ENCODE results near the gene OR51S1.
"Not testable (repeated sequence)": the region's sequence is repeated elsewhere in the genome, so short reads cannot be mapped to it uniquely, and the experiment has no call there.

Gene OR51S1, protein sequence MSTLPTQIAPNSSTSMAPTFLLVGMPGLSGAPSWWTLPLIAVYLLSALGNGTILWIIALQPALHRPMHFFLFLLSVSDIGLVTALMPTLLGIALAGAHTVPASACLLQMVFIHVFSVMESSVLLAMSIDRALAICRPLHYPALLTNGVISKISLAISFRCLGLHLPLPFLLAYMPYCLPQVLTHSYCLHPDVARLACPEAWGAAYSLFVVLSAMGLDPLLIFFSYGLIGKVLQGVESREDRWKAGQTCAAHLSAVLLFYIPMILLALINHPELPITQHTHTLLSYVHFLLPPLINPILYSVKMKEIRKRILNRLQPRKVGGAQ

DNA sequence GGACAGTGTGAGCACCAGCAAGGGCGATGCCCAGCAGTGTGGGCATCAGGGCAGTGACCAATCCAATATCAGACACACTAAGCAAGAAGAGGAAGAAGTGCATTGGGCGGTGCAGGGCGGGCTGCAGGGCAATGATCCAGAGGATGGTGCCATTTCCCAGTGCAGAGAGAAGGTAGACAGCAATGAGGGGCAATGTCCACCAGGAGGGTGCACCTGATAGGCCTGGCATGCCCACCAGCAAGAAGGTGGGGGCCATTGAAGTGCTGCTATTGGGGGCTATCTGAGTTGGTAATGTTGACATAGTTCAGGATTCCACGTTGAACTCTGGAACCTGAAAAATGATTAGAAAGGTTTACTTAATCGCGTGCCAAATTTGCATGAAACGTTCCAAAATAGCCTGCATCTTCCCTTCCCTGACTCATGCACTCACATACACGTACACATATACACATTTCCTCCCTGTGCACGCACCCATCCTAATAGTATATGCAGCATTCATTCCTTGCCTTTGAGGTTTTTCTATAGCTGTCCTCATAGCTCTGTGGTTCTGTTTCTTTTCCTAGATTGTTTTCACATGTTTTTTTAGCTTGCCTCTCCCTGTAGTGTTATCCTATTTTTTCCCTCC lies at the start of gene OR51S1:
Gene OR51S1 (minus strand): TSS at position 301 of the 625 bp plus-strand sequence. CDS start 0 bp downstream, at position 301.
- no peak for DNase-seq

DNA sequence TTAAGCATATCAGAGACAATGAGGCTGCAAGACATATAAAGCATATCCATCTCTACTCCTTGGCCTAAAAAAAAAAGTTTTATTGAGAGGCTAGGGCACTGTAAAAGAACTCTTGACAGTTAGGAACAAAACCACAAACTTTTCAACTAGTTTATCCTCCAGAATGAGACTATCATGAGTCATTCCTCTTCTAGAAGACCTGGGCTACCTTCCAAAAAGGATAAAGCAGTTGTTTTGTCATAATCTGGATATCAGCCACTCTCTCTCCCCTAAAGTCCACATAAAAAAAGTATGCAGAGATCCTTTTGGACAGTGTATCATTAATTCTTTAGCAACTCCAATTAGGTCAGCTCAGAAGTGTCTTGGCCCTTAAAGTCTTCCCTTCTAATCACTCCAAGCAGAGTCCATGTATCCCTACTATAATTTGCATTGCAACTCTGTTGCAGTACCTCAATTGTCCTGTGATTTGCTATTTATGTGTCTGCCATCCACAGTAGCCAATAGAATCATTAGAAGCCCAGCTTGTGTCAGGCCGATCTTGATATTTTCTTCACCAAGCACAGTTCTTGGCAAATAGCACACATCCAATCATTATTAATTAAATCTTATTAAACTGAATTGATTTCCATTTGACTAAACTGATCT lies 43.1 kb upstream of the OR51S1 start:
- DNase-seq: no peak

DNA sequence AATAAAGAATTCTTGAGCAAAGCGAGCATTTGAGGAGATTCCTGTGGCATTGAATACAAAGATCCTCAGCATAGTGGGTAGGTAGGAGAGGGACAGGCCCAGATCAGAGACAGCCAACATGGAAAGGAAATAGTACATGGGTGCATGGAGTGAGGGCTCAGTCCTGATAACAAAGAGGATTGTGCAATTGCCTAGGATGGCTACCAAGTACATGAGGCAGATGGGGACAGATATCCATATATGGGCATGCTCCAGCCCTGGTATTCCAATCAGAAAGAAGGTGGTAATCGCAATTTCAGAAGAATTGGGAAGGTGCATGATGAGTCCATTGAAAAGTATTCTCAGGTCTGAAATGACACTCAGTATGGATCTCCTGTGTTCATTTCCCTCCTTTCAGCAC lies 41.3 kb upstream of the OR51S1 start:
- no peak for DNase-seq

DNA sequence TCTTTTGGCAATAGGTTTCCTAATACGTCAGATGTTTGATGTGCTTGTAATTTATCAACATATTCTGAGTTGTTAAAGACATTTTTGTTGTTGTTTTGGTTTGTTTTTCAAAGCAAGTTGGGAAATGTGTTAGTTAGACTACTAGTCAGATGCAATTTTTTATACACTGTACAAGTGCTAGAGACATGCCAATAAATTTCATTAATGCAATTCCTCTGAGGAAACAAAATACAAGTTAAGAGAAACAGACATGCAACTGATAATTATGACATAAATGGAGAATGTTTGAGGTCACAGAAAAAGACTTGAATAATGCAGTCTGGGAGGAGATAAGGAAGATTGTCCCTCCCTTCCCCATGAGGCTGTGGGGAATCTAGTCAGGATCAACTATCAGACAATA lies 38.6 kb upstream of the OR51S1 start:
- no peak for DNase-seq

DNA sequence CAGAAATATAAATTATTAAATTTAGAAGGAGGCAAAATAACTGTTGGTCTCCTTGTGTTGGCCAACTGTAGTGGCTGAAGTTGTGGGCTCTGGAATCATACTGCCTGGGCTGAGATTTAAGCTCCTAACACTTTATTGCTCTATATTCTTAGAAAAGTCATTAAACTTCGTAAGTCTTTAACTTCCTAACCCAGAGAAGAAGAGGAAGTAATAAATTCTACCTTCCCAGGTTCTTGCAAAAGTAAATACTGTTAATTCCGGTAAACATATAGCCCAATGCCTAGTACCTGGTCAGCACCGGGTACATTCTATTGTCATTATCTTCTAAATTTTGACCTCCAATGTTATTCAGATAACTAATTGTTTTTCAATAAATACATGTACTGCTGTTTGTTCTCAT lies 37.2 kb upstream of the OR51S1 start:
- no peak for DNase-seq

DNA sequence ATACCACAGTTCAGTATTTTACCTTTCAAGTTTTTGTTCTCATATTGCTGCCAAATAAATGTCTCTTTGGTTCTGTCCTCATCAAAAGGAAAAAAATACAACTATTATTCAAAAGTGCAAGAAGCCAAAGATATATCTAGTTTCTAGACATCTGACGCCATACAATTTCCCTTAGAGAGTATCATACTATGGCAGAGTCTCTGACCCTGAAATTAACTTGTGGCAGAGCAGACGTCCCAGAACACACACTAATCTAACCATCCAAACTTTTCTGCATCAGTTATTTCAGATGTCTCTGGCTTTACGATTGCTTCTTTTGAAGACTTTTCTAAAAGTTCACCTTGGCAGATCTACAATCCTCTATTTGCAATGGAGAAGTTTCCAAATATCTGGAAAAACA lies 35.4 kb upstream of the OR51S1 start:
- DNase-seq: no peak

DNA sequence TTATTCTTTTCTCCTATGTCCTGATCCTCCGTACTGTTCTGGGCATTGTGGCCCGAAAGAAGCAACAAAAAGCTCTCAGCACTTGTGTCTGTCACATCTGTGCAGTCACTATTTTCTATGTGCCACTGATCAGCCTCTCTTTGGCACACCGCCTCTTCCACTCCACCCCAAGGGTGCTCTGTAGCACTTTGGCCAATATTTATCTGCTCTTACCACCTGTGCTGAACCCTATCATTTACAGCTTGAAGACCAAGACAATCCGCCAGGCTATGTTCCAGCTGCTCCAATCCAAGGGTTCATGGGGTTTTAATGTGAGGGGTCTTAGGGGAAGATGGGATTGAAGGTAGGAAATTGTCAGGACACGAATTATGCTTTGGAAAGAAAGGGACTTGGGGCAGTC lies 33.5 kb upstream of the OR51S1 start:
- no peak for DNase-seq

DNA sequence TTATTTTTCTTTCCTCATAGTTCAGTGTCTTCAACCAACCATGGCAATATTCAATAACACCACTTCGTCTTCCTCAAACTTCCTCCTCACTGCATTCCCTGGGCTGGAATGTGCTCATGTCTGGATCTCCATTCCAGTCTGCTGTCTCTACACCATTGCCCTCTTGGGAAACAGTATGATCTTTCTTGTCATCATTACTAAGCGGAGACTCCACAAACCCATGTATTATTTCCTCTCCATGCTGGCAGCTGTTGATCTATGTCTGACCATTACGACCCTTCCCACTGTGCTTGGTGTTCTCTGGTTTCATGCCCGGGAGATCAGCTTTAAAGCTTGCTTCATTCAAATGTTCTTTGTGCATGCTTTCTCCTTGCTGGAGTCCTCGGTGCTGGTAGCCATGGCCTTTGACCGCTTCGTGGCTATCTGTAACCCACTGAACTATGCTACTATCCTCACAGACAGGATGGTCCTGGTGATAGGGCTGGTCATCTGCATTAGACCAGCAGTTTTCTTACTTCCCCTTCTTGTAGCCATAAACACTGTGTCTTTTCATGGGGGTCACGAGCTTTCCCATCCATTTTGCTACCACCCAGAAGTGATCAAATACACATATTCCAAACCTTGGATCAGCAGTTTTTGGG lies 33.0 kb upstream of the OR51S1 start, which contains the start of gene OR51T1:
Gene OR51T1 (plus strand): TSS at position 41 of the 641 bp plus-strand sequence. CDS start 0 bp downstream, at position 41.
- no peak for DNase-seq

DNA sequence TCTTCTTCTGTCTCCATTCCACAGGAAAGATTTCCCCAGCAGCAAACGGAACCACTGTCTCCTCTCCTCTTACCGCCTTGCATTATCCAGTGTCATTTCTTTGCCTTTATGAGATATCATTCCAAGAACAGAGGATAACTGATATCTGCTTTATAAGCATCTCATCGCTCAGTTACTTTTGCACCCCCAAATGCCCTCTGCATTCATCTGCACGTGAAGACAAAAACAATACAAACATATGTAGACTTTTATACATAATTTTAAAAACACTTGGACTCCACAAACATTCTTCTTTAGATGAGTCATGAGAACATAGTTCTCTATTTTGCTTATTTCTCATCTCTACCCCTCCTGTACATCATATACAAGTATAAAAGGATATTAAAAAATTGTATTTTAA lies 32.2 kb upstream of the OR51S1 start:
- DNase-seq: no peak

DNA sequence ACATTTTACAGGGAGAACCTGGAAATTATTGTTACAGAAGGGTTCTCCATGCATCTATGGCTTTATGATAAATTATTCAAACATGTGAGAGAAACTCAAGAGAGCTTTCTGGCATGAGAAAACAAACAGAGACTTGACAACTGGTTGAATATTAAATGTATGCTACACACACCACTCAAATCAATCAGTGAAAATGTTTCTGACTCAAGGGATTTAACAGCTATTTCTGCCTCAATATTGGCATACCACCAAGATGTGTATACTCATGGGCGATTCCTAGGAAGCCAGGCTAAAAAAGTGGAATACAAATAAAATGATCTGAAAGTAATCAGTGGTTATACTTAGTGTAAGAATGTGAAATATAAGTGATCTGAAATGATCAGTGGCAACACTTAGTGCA lies 16.8 kb upstream of the OR51S1 start:
- no peak for DNase-seq

DNA sequence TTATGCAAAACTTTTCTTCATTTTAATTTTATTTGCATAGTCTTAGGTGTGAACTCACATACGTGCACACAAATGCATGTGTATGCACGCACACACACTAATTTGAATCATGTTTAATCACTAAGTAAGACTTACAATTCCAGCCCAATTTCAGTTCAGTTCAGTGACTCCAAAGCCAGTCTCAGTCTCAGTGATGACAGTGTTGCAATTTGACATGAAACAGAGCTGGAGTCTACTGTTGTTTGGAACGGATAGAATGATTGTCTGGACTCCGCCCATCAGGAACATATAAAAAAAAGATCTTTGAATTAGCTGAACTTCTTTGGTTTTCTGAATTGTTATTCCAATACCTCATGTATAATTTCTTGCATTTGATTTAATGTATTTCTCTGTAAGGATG lies 14.9 kb upstream of the OR51S1 start:
- DNase-seq: no peak

DNA sequence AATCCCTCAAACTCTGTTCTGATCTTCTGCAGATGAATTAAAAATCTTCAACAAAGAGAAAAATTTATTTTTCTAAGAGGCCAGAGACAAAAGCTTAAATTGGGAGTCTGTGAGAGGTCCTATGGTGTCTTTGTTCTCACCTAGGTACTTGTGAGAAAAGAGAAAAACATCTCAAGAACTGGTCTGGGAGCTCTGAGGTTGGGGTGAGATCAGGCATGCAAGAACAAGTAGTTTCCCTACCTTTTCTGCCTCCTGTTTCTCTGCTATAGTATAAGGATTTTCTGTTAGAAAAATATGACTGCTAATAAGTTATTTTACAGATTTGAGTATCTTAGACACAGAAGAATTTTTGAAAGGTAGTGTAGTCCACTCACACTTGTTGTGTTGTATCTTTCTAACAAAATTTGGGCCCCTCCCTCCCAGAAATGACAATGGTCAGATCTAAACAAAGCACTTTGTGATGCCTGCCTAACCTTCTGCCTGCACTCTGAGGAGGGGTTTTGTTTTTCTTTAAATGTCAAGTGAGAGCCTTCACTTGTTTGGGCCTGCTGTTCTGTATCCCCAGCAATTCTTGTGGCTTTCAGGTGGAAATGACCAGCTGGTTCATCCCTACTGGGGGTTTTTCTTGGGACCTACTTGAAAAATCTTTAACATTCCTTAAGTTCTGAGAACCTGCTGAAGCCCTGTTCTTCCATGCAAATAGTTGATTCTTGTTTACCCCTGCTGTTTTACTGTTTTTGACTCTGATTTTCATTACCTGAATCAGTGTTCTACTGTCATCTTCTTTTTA lies 13.6 kb upstream of the OR51S1 start:
- no peak for DNase-seq

DNA sequence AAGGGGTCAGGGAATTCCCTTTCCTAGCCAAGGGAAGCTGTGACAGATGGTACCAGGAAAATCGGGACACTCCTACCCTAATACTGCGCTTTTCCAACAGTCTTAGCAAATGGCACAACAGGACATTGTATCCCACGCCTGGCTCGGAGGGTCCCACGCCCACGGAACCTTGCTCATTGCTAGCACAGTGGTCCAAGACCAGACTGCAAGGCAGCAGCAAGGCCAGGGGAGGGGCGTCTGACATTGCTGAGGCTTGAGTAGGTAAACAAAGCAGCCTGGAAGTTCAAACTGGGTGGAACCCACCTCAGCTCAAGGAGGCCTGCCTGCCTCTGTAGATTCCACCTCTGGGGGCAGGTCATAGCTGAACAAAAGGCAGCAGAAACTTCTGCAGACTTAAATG lies 5.3 kb upstream of the OR51S1 start:
- not testable (repeated sequence) for DNase-seq

DNA sequence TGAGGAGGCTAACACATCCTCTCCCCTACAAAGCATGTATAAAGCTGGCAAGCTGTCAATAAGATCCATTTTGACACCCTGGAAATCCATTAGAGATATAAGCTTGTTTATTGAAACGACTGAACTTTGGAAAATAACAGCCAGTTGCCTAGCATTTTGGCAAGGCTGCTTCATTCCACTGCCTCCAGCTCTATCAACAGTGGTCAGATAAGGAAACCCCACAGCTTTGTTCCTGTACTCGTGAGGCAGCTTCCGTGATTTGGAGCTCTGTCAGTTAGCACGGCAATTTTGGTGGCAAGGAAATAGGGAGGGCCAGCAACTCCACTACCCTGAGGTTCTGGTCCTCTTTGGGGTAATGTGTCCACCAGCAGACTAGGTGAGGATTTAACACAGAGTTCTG lies 2.0 kb upstream of the OR51S1 start:
- no peak for DNase-seq

DNA sequence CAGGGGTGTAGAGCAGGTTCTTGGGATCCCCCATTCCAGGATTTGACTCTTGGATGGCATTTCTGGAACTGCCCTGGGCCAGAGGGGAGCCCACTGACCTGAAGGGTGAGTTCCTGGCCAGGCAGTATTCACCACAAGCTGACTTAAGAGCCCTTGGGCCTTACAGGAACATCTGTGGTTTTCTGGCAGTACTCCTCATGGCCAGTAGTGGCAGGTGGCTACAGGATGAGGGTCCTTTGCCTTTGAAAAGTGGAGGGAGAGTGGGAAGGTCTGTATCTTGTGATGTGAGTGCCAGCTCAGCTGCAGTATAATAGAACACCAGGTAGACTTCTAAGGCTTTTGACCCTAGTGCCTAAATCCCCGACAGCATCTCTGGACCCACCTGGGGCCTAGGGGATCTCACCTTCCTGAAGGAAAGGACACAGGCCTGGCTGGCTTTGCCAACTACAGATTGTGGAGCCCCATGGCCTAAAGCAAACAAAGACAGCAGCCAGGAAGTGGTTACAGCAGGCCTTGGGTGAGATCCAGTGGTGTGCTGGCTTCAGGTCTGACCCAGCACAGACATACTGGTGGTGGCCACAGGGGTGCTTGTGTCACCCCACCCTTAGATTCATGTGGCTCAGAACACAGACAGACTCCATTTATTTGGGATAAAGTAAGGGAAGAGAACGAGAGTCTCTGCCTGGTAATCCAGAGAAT lies 9.0 kb downstream of the OR51S1 start:
- DNase-seq: no peak

DNA sequence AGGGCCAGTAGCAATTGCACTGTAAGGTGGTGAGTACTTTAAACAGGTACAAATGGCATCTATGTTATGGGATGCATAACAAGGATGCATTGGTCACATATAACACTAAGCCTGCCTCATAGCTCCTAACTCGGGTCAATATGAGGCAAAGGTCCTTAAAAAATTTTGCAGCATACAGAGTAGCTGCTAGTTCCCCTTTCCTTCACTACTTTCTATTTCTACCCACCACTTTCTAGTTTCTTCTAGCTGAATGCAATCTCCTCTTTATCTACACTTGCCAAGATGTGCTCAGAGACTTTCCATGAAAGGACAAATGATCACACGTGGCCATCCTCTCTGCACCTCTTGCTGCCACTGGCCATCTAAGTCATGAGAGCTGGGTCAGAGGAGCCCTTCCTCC lies 18.1 kb downstream of the OR51S1 start:
- no peak for DNase-seq

DNA sequence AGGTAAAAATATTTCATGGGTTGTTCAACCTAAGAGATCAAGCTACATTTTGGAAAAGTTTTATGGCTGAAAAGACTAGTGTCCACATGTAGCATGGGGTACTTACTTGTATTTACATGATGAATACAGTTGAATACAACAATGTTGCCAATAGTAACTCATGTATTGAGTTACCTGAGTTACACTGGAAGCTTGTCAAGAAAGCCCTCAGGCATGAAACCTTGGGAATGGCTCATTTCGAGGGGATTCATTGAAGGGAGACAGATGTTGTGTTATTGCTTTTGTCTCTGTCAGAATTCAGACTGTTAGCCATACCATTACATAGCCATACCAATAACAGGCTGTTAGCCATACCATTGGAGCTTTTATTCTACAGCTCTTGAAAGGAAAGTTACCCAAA lies 18.7 kb downstream of the OR51S1 start:
- DNase-seq: no peak

DNA sequence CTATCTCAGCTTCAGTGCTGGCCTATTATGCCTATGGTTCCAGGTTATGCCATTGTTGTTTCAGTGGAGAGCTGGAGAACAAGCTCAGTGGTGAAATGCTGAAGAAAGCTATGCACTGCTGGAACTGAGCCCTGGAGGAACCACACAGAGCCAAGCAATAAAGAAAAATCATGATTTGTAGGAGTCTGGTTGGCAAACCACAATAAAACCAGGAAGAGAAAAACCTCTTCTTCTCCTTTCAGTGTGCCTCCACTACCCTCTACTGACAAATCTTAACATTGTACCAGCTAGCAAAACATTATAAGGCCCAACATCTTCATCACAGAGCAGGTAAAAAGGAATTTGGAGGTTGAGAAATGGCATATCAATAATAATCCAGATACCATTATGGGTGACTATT lies 22.6 kb downstream of the OR51S1 start:
- no peak for DNase-seq

DNA sequence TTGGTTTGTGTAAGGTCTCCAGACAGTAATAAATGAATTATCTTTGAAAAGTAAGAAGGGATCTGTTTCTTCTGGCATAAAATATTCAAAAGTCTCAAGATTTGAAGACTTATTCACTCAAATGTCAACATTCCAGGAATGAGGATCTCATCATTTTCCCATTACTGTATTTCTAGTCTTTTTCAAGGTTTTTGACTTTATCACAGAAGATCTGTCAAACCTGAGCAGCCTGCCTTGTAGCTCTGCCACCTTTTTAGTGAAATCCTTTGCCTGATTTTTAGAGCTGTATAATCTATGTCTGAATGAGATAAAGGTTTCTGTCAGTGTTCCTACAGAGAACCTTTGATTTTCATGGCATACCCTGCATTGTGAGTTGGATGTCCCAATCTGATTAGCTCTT lies 23.9 kb downstream of the OR51S1 start:
- no peak for DNase-seq

DNA sequence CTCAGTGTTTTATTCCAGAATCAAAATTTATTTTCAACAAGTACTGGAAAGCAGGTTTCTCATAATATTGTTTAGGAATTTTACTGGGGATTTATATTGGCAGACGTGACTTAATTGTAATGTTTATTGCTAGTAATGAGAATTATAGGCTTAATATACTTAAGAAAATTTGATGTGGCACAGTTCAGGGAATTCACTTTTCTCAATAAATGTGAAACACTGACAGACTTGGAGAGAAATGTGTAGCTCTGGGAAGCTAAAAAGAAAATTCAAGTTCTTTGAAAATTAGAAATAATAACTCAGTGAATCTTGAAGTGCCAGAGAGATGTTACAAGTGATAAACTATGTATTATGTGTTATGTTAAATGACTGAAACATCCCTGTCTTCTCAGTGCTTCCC lies 28.0 kb downstream of the OR51S1 start, which contains the start of gene OR51F2:
Gene OR51F2 (plus strand): TSS at position 301 of the 400 bp plus-strand sequence. CDS start 101 bp downstream, outside the sequence.
- no peak for DNase-seq

DNA sequence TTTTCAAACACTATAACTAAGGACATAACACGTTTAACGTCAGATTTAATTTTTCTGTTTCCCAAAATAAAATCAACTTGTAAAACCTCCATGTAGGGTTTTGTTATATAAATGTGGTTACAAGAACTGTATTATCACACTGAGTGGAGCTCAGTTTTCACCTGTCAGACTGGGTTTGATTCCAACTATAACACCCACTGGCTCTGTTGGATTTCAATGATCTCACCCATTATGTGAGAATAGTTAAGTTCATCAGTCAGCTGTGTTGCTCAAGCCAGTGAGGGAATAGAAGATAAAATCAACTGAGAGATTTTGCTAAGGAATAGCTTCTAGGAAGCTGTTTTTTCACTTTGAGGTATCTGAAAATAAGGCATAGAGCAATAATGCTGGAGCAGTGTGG lies 39.8 kb downstream of the OR51S1 start:
- DNase-seq: no peak

DNA sequence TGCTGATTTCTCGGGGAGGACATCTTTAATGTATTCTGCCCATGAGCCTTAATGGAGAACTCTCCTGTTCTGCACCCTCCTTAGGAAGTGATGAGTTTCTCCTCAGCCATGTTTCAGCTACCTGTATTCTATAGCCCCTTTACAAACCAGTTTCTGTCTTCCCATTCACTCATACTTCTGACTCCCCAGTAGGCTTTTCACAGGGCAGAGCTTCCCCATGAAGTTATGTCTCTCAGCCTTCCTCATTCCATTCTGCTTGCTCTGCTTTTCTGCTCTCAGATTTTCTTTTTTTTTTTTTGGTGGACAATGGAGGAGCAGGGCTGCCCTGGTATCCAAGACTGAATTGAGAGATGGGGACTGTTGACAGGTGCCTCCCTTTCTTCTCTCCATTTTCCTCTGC lies 40.5 kb downstream of the OR51S1 start:
- DNase-seq: no peak

Data from NCI-H1436 treated with DMSO at 0.1 percent for 48 hours (cell line).